GM08714 (cell line): Measurements from ENCODE around the gene CYBC1.

Source experiments
- H3K4me3 ChIP-seq: fragments of 200-500 bp; sonication (Bioruptor generic); 2 replicates; pipeline ENCODE4 v1.5.1; 2014; ENCODE audit warnings: mild to moderate bottlenecking, low read length, inconsistent platforms
- ZNF274 ChIP-seq: IDR thresholded peaks from 2 replicates; pipeline ENCODE4 v1.6.1; 2012; ENCODE audit warnings: mild to moderate bottlenecking, low read depth, low read length

Gene CYBC1

GRCh38 chr17:82487910-82488309 is 37.4 kb upstream of the CYBC1 start:
- no peak for TF ChIP-seq ZNF274
- H3K4me3 ChIP-seq = no peak overlapping the region

- H3K4me3 ChIP-seq = no peak overlapping the region
- no peak for TF ChIP-seq ZNF274
These were observed 35.9 kb upstream of the CYBC1 start for GRCh38 chr17:82486231-82487094.

DNA sequence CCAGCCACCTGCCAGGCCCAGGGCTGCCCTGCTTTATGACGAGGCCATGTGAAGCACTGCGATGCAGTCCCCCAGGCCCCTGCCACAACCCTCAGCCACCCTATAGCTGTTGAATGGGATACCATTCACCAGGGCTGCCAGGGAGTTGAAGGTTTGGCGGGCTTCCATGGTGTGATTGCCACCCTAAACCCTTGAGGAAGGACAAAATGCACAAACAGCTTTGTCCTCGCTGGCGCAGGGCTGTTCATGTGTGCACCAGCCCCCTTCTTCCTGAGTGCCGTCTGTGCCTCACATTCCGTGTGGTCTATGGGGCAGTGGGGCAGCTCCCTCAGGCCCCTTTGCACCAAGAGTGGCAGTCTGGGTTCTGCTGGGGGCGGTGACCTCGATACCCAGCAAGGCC is 33.3 kb upstream of the CYBC1 start:
- no peak for TF ChIP-seq ZNF274
- H3K4me3 ChIP-seq = no peak overlapping the region

DNA sequence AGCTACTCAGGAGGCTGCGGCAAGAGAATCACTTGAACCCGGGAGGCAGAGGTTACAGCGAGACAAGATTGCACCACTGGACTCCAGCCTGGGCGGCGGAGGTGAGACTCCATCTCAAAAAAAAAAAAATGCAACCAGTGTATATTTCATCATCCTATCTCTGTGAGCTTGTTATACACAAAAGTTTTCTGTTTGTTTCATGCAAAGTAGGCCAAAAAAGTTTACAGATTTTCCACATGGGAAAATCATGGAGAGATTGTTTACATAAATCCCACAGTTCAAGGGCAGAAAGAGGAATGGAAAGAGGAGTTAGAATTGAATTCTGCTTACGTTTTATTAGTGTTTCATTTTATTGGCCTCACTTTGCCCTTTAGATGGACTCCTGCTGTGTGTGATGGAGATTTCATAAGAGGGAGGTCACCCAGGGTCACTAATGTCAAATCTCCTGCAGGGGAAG is 32.7 kb upstream of the CYBC1 start:
- H3K4me3 ChIP-seq = no peak overlapping the region
- no peak for TF ChIP-seq ZNF274

- TF ChIP-seq ZNF274 = no peak
- H3K4me3 ChIP-seq = no peak overlapping the region
These were observed 29.8 kb upstream of the CYBC1 start for GRCh38 chr17:82480318-82480717.

- H3K4me3 ChIP-seq = no peak overlapping the region
- no peak for TF ChIP-seq ZNF274
These were observed 29.1 kb upstream of the CYBC1 start for GRCh38 chr17:82479602-82480001.

DNA sequence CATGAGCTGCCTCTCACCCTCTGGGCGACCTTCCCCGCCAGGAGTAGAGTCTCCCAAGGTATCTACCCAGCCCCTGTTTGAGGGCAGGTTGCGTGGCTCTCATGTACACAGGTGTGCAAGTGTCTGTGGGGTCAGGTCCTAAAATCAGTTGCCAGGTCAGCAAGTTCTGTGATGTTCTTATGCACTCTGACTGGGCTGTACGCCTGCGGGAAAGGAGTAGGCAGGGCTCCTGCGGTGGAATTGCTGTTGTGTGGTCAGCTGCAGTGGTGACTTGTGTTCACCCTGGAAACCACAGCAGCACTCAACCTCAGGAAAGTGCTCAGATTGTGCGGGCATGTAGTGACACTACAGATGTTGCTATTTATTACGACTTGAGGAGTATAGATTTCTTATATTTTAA is 27.4 kb upstream of the CYBC1 start:
- H3K4me3 ChIP-seq = no peak overlapping the region
- TF ChIP-seq ZNF274 = no peak

GRCh38 chr17:82475458-82475857 is 24.9 kb upstream of the CYBC1 start:
- no peak for TF ChIP-seq ZNF274
- H3K4me3 ChIP-seq = no peak overlapping the region

GRCh38 chr17:82474223-82475010 is 23.9 kb upstream of the CYBC1 start:
- H3K4me3 ChIP-seq = no peak overlapping the region
- TF ChIP-seq ZNF274 = no peak

- TF ChIP-seq ZNF274 = no peak
- no peak overlapping the region for H3K4me3 ChIP-seq
These were observed 19.5 kb upstream of the CYBC1 start for GRCh38 chr17:82470065-82470464.

DNA sequence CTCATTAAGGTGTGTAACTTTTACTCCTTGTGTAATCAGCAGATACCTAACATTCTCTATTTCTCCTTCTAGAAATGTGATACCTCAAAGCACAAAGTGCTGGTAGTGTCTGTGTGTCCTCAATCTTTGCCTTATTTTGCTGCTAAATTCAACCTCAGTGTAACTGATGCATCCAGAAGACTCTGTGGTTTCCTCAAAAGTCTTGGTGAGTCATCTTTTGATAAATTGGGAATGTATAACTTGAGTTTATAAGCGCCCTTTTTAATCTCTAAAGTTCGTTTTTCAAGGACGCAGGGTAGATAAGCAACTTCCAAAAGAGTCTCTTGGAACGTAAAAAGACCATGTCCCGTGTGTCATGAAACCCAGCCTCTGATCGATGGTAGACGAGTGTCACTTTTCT is 18.1 kb upstream of the CYBC1 start:
- H3K4me3 ChIP-seq = no peak overlapping the region
- TF ChIP-seq ZNF274 = no peak

- H3K4me3 ChIP-seq = no peak overlapping the region
These were observed 14.6 kb upstream of the CYBC1 start for GRCh38 chr17:82465023-82465603.

GRCh38 chr17:82464567-82464929 is 14.0 kb upstream of the CYBC1 start:
- no peak for TF ChIP-seq ZNF274
- no peak overlapping the region for H3K4me3 ChIP-seq

More at GRCh38 chr17:82465023-82465603, 14.6 kb upstream of the CYBC1 start:
- TF ChIP-seq ZNF274 = no peak

GRCh38 chr17:82463925-82464566 is 13.5 kb upstream of the CYBC1 start:
- no peak for TF ChIP-seq ZNF274
- H3K4me3 ChIP-seq = no peak overlapping the region

DNA sequence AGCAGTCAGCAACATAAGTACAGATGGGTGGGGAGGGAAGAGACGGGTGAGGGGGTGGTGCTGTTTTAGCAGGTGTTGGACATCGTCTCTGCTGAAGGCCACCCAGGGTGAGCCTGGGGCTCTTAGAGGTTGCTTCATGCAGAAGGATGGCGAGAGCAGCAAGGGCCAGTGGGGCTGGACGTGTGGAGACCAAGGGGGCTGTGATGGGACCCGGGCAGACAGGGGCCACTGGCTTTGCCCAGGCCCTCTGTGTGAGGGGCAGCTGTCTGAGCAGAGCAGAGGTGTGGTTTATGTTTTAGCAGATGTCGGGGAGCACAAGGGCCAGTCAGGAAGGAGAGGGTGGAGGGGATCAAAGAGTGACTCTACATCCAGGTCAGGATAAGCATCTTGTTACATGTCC is 12.8 kb upstream of the CYBC1 start:
- TF ChIP-seq ZNF274 = no peak
- H3K4me3 ChIP-seq = no peak overlapping the region
